Measurements from ENCODE around the gene ZNF761. TPM values are rescaled to one million over a fixed set of nuclear protein-coding genes. Genes with fewer than 3 reads are reported as not detected.
"Not testable (repeated sequence)": the region's sequence is repeated elsewhere in the genome, so short reads cannot be mapped to it uniquely, and the experiment has no call there.

ZNF761 gene
- total RNA-seq, 1 experiment from 2014 or later = 16.4 TPM

DNA sequence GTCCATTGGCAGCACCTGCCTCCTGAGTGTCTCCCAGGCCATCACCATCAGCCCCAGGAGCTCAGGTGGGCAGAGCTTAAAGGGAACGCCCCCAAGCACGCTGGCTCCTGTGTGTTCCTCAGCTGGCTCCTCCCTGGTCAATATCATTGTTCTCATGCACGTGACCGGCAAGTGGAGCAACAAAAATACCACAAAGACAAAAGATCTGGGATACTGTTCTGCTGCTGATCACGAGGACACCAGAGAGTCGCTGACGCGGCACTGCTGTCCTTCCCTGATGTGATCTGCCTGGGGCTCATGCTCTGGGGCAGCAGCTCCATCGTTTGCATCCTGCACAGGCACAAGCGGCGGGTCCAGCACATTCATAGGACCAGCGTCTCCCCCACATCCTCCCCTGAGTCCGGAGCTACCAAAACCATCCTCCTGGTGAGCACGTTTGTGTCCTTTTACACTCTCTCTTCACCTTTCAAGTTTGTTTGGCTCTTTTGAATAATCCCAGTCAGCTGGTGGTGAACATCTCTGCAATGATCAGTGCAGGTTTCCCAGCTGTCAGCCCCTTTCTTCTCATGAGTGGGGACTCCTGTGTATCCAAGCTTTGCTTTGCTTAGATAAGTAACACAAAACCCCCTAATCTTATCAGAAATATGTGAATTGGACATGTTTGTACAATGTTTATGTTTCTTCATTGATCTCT lies 72.0 kb downstream of the ZNF761 start:
- H3K4me3 ChIP-seq; CTCF ChIA-PET; H3K4me1 ChIP-seq (replicated peaks; ENCODE audit: insufficient read depth); H3K36me3 ChIP-seq (ENCODE audit: low read depth); DNase-seq; H3K9me3 ChIP-seq (ENCODE audit: insufficient read depth, low read depth); H3K27me3 ChIP-seq (ENCODE audit: insufficient read depth, low read depth); intact Hi-C loops (cut with micrococcal nuclease; ENCODE audit: unreplicated experiment); H3K9me2 ChIP-seq (ENCODE audit: insufficient read depth); BruUV-seq (replicated peaks); H3K4me2 ChIP-seq; H3K79me2 ChIP-seq (ENCODE audit: low read depth); H4K20me1 ChIP-seq (ENCODE audit: insufficient read depth); POLR2A ChIA-PET (ENCODE audit: unreplicated experiment); H3K27ac ChIP-seq; H2AFZ ChIP-seq; H3F3A ChIP-seq (ENCODE audit: insufficient read depth, low read depth): not testable (repeated sequence)

- H3K4me3 ChIP-seq; H3K9me3 ChIP-seq (ENCODE audit: insufficient read depth, low read depth); H3K79me2 ChIP-seq (ENCODE audit: low read depth); BruUV-seq (replicated peaks); intact Hi-C loops (cut with micrococcal nuclease; ENCODE audit: unreplicated experiment); H3F3A ChIP-seq (ENCODE audit: insufficient read depth, low read depth); DNase-seq; H3K9me2 ChIP-seq (ENCODE audit: insufficient read depth); H4K20me1 ChIP-seq (ENCODE audit: insufficient read depth); H2AFZ ChIP-seq; H3K4me2 ChIP-seq; H3K36me3 ChIP-seq (ENCODE audit: low read depth); H3K27me3 ChIP-seq (ENCODE audit: insufficient read depth, low read depth); POLR2A ChIA-PET (ENCODE audit: unreplicated experiment); H3K27ac ChIP-seq; CTCF ChIA-PET; H3K4me1 ChIP-seq (replicated peaks; ENCODE audit: insufficient read depth): not testable (repeated sequence)
- TF ChIP-seq CTCF (conservative IDR thresholded peaks at IDR 0.05) = peak; percentile 46
Observed at GRCh38 chr19:53504365-53504703, 72.5 kb downstream of the ZNF761 start.

- intact Hi-C loops (cut with micrococcal nuclease; ENCODE audit: unreplicated experiment) = no loop called here
- Histone ChIP-seq H3K4me3 (no peak overlapping the region), H3K4me1 (replicated peaks; ENCODE audit: insufficient read depth) (0 out of 2 replicates have a peak, but pooled peaks cover 3% of the 10 kb centered on the region), H3K36me3 (ENCODE audit: low read depth) (no peaks in the 10 kb centered on the region), H3K27me3 (ENCODE audit: insufficient read depth, low read depth) (no peaks in the 10 kb centered on the region), H3K9me3 (ENCODE audit: insufficient read depth, low read depth) (peaks cover 4% of the 10 kb centered on the region; the same call in 1 of the 2 replicates), H2AFZ (no peak overlapping the region), H3K27ac (no peak overlapping the region), H4K20me1 (ENCODE audit: insufficient read depth) (no peaks in the 10 kb centered on the region), H3K4me2 (no peak overlapping the region), H3K79me2 (ENCODE audit: low read depth) (no peaks in the 10 kb centered on the region), H3K9me2 (ENCODE audit: insufficient read depth) (no peaks in the 10 kb centered on the region), H3F3A (ENCODE audit: insufficient read depth, low read depth) (no peaks in the 10 kb centered on the region)
- no TSS peak for BruUV-seq (replicated peaks)
- TF ChIP-seq CTCF (conservative IDR thresholded peaks at IDR 0.05) (no peak), EZH2 (IDR thresholded peaks at IDR 0.05; ENCODE audit: low read depth) (no peak)
- CTCF ChIA-PET = no interaction called here
- no peak for DNase-seq
- POLR2A ChIA-PET (ENCODE audit: unreplicated experiment) = no interaction called here
Observed at GRCh38 chr19:53504885-53505284, 73.1 kb downstream of the ZNF761 start.

DNA sequence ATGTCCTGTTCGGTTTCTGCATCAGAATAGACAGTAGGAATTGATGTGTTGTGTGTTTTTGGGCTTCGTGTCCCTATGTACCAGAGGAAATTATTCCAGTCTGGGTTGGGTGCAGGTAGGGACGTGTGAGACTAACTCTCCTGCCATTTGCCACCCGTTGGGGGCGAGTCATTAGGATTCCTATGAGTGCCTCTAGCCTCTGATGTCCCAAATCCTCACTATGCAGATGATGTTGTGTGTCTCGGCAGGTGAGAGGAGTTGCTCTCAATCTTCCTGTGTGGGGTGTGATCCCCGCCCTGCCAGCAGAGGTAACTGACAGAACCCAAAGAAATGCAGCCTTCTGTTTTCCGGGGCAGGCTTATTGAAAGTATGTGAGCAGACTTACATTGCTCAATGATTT lies 74.9 kb downstream of the ZNF761 start:
- no peaks in the 10 kb centered on the region for H3K27me3 ChIP-seq (ENCODE audit: insufficient read depth, low read depth)
- H3K4me1 ChIP-seq (replicated peaks; ENCODE audit: insufficient read depth) = 0 out of 2 replicates have a peak, but pooled peaks cover 3% of the 10 kb centered on the region
- no peak for DNase-seq
- no peak overlapping the region for H2AFZ ChIP-seq
- H4K20me1 ChIP-seq (ENCODE audit: insufficient read depth) = no peaks in the 10 kb centered on the region
- no peaks in the 10 kb centered on the region for H3F3A ChIP-seq (ENCODE audit: insufficient read depth, low read depth)
- ChIA-PET POLR2A (ENCODE audit: unreplicated experiment) (no interaction called here), CTCF (no interaction called here)
- intact Hi-C loops (cut with micrococcal nuclease; ENCODE audit: unreplicated experiment) = no loop called here
- H3K79me2 ChIP-seq (ENCODE audit: low read depth) = no peaks in the 10 kb centered on the region
- H3K4me2 ChIP-seq = no peak overlapping the region
- H3K27ac ChIP-seq = no peak overlapping the region
- no TSS peak for BruUV-seq (replicated peaks)
- TF ChIP-seq CTCF (conservative IDR thresholded peaks at IDR 0.05) (no peak), EZH2 (IDR thresholded peaks at IDR 0.05; ENCODE audit: low read depth) (no peak)
- no peak overlapping the region for H3K4me3 ChIP-seq
- no peaks in the 10 kb centered on the region for H3K36me3 ChIP-seq (ENCODE audit: low read depth)
- peaks cover 4% of the 10 kb centered on the region; the same call in 1 of the 2 replicates for H3K9me3 ChIP-seq (ENCODE audit: insufficient read depth, low read depth)
- no peaks in the 10 kb centered on the region for H3K9me2 ChIP-seq (ENCODE audit: insufficient read depth)

Measured in PC-9 (cell line).